ENCODE data around the gene SORCS3.

The SORCS3 gene

DNA sequence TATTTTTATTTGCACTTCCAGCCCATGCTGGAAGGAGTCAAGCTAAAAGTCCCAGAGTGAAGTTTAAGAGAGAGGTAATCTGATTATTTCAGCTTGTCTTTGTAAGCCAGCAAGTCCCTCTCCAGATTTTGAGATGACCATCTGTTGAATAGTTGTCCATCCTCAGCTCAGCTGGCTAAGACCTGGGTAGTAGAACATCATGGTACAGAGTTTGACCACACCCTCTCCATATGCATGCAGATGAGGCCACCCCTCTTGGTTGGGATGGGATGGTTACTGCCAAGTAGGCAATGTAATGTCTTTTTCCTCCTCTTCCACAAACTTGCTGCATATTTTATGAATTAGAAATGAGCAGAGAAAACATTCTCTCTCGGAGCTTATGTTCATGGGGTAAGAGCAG is 639.8 kb downstream of the SORCS3 start:
- Histone ChIP-seq H3K4me2 (ENCODE audit: low read length) (no peak overlapping the region), H2BK120ac (ENCODE audit: low read depth, low read length) (no peak overlapping the region), H3K36me3 (ENCODE audit: control insufficient read depth, insufficient read depth, low read length) (no peaks in the 10 kb centered on the region), H2BK15ac (replicated peaks; ENCODE audit: low read depth) (no peak overlapping the region), H3K27me3 (ENCODE audit: insufficient read depth, low read length, poor library complexity) (no peaks in the 10 kb centered on the region), H3K18ac (ENCODE audit: low read length) (no peak overlapping the region), H4K8ac (ENCODE audit: low read depth, low read length) (no peak overlapping the region), H4K5ac (ENCODE audit: low read length) (no peak overlapping the region), H3K23ac (ENCODE audit: low read length) (no peak overlapping the region), H3K4me3 (ENCODE audit: low read length) (no peak overlapping the region), H3K4ac (ENCODE audit: low read depth, low read length) (no peak overlapping the region), H3K9ac (ENCODE audit: low read length) (no peak overlapping the region), H2BK5ac (ENCODE audit: low read length) (no peak overlapping the region), H3K27ac (ENCODE audit: low read depth, low read length) (no peak overlapping the region), H3K4me1 (ENCODE audit: control insufficient read depth, low read depth, low read length) (no peaks in the 10 kb centered on the region), H2AK5ac (ENCODE audit: low read length) (no peak overlapping the region), H3K79me1 (ENCODE audit: low read length) (no peaks in the 10 kb centered on the region), H3K56ac (ENCODE audit: low read length) (no peak overlapping the region), H3K79me2 (ENCODE audit: control insufficient read depth, insufficient read depth, low read length) (no peaks in the 10 kb centered on the region)
- WGBS (ENCODE audit: extremely low coverage, insufficient coverage, low lambda C conversion rate), result no CpG with 5 or more reads among the region's 1 CpG
- DNase-seq, result no peak

DNA sequence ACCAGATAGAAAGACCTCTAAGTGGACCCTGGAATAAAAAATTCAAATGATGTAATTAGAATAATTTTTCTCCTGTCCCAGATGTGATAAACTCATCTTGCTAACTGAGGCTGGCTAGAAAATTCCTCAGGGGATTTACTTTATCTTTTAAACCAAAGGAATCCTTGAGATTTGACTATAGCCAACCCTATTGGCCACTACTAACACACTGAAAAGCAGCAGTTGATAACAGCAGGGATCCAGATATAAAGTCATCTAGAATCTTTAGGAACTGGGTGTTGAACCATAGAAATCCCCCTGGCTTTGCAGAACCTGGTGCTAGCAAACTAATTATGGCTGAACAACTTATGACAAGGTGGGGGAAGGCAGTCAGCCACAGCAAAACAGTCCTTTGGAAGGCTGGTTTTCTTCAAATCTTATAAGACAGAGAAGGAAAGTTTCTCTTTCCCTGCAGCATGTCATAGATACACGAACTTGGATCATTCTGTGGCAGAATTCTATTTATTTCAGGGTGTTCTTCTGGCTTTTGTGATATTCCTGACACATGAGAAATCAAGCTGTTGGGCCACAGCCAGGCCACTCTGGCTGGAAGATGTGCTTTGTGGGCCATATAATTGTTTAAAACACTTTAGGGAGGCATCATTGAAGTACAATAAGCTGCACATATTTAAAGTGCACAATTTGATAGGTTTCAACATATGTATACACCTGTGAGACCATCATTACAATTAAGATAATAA is 643.6 kb downstream of the SORCS3 start:
- H3K9ac ChIP-seq (ENCODE audit: low read length), result no peak overlapping the region
- H3K23ac ChIP-seq (ENCODE audit: low read length), result no peak overlapping the region
- DNase-seq, result peak; percentile 47
- no peak overlapping the region for H3K18ac ChIP-seq (ENCODE audit: low read length)
- no peak overlapping the region for H4K8ac ChIP-seq (ENCODE audit: low read depth, low read length)
- no peak overlapping the region for H3K56ac ChIP-seq (ENCODE audit: low read length)
- no CpG with 5 or more reads among the region's 1 CpG for WGBS (ENCODE audit: extremely low coverage, insufficient coverage, low lambda C conversion rate)
- no peaks in the 10 kb centered on the region for H3K4me1 ChIP-seq (ENCODE audit: control insufficient read depth, low read depth, low read length)
- H2AK5ac ChIP-seq (ENCODE audit: low read length), result no peak overlapping the region
- no peaks in the 10 kb centered on the region for H3K79me1 ChIP-seq (ENCODE audit: low read length)
- no peak overlapping the region for H4K5ac ChIP-seq (ENCODE audit: low read length)
- no peak overlapping the region for H2BK15ac ChIP-seq (replicated peaks; ENCODE audit: low read depth)
- H2BK5ac ChIP-seq (ENCODE audit: low read length), result no peak overlapping the region
- H3K4ac ChIP-seq (ENCODE audit: low read depth, low read length), result no peak overlapping the region
- H2BK120ac ChIP-seq (ENCODE audit: low read depth, low read length), result no peak overlapping the region
- no peak overlapping the region for H3K27ac ChIP-seq (ENCODE audit: low read depth, low read length)
- H3K4me2 ChIP-seq (ENCODE audit: low read length), result no peak overlapping the region
- no peaks in the 10 kb centered on the region for H3K79me2 ChIP-seq (ENCODE audit: control insufficient read depth, insufficient read depth, low read length)
- H3K36me3 ChIP-seq (ENCODE audit: control insufficient read depth, insufficient read depth, low read length), result no peaks in the 10 kb centered on the region
- peaks cover 2% of the 10 kb centered on the region for H3K27me3 ChIP-seq (ENCODE audit: insufficient read depth, low read length, poor library complexity)
- no peak overlapping the region for H3K4me3 ChIP-seq (ENCODE audit: low read length)

DNA sequence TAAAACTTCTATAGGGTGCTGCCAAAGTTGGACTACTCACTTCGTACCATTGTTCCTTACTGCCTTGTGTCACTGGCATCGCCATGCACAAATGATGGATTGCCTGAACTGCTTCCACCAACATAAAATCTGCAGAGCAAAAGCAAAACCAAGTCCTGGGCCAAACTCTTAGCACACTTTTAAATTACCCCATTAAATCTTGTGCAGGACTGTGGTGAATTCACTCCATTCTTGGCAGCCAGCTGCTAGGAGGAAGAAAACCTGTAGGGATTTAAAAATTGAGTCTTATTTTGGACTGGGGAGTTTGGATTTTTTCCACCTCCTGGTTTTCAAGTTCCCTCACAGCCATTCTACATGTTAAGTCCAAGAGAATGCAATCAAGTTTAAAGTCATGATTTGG is 646.9 kb downstream of the SORCS3 start:
- no peak overlapping the region for H3K18ac ChIP-seq (ENCODE audit: low read length)
- H3K4me2 ChIP-seq (ENCODE audit: low read length), result no peak overlapping the region
- H4K5ac ChIP-seq (ENCODE audit: low read length), result no peak overlapping the region
- no peak overlapping the region for H2AK5ac ChIP-seq (ENCODE audit: low read length)
- H3K9ac ChIP-seq (ENCODE audit: low read length), result no peak overlapping the region
- peaks cover 2% of the 10 kb centered on the region for H3K27me3 ChIP-seq (ENCODE audit: insufficient read depth, low read length, poor library complexity)
- H3K4me1 ChIP-seq (ENCODE audit: control insufficient read depth, low read depth, low read length), result no peaks in the 10 kb centered on the region
- H3K23ac ChIP-seq (ENCODE audit: low read length), result no peak overlapping the region
- no peak overlapping the region for H3K56ac ChIP-seq (ENCODE audit: low read length)
- no peaks in the 10 kb centered on the region for H3K79me2 ChIP-seq (ENCODE audit: control insufficient read depth, insufficient read depth, low read length)
- no peaks in the 10 kb centered on the region for H3K36me3 ChIP-seq (ENCODE audit: control insufficient read depth, insufficient read depth, low read length)
- H2BK120ac ChIP-seq (ENCODE audit: low read depth, low read length), result no peak overlapping the region
- DNase-seq, result no peak
- no peak overlapping the region for H3K27ac ChIP-seq (ENCODE audit: low read depth, low read length)
- WGBS (ENCODE audit: extremely low coverage, insufficient coverage, low lambda C conversion rate), result no CpG with 5 or more reads among the region's 2 CpGs
- no peak overlapping the region for H2BK5ac ChIP-seq (ENCODE audit: low read length)
- H3K4ac ChIP-seq (ENCODE audit: low read depth, low read length), result no peak overlapping the region
- no peak overlapping the region for H2BK15ac ChIP-seq (replicated peaks; ENCODE audit: low read depth)
- no peak overlapping the region for H3K4me3 ChIP-seq (ENCODE audit: low read length)
- H4K8ac ChIP-seq (ENCODE audit: low read depth, low read length), result no peak overlapping the region
- no peaks in the 10 kb centered on the region for H3K79me1 ChIP-seq (ENCODE audit: low read length)

DNA sequence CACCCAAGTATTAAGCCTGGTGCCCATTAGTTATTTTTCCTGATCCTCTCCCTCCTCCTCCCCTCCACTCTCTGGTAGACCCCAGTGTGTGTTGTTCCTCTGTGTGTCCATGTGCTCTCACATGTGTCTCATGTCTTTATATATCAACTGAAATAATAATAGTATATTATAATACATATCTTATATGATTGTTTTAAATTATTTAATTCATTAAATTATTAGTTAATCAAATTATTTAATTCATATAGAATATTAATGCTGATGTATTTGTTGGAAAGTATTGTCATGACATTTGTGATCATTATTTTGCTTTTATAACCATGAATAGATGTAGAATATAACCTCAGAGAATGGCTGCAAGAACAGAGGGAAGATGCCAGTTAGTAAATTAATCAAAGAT is 647.5 kb downstream of the SORCS3 start:
- no peak overlapping the region for H3K27ac ChIP-seq (ENCODE audit: low read depth, low read length)
- no peak for DNase-seq
- H2AK5ac ChIP-seq (ENCODE audit: low read length), result no peak overlapping the region
- no peak overlapping the region for H2BK5ac ChIP-seq (ENCODE audit: low read length)
- no peak overlapping the region for H2BK120ac ChIP-seq (ENCODE audit: low read depth, low read length)
- no peak overlapping the region for H3K56ac ChIP-seq (ENCODE audit: low read length)
- peaks cover 2% of the 10 kb centered on the region for H3K27me3 ChIP-seq (ENCODE audit: insufficient read depth, low read length, poor library complexity)
- H3K79me1 ChIP-seq (ENCODE audit: low read length), result no peaks in the 10 kb centered on the region
- no peak overlapping the region for H3K18ac ChIP-seq (ENCODE audit: low read length)
- H4K5ac ChIP-seq (ENCODE audit: low read length), result no peak overlapping the region
- H3K23ac ChIP-seq (ENCODE audit: low read length), result no peak overlapping the region
- H3K36me3 ChIP-seq (ENCODE audit: control insufficient read depth, insufficient read depth, low read length), result no peaks in the 10 kb centered on the region
- no peak overlapping the region for H3K9ac ChIP-seq (ENCODE audit: low read length)
- H3K4me1 ChIP-seq (ENCODE audit: control insufficient read depth, low read depth, low read length), result no peaks in the 10 kb centered on the region
- H3K4me2 ChIP-seq (ENCODE audit: low read length), result no peak overlapping the region
- no peak overlapping the region for H4K8ac ChIP-seq (ENCODE audit: low read depth, low read length)
- H2BK15ac ChIP-seq (replicated peaks; ENCODE audit: low read depth), result no peak overlapping the region
- no peak overlapping the region for H3K4ac ChIP-seq (ENCODE audit: low read depth, low read length)
- no peak overlapping the region for H3K4me3 ChIP-seq (ENCODE audit: low read length)
- no peaks in the 10 kb centered on the region for H3K79me2 ChIP-seq (ENCODE audit: control insufficient read depth, insufficient read depth, low read length)

DNA sequence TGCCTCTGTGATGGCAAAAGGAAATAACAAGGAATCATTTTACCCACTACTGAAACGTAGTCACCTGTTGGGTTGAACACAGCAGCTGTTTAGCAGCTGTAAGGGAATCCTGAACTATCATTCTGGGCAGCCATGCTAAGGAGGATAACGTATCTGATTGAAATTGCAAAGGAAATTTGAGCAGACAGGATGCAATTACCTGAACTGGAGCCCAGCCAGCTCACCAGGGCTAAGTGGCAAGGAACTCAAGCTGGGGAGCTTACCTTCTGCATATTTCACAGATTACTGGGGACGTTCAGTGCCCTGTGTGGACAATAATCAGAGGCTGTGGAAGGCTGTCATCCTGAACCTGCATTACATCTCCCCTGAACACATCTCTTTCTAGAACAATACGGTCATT is 650.5 kb downstream of the SORCS3 start:
- no CpG with 5 or more reads among the region's 4 CpGs for WGBS (ENCODE audit: extremely low coverage, insufficient coverage, low lambda C conversion rate)
- DNase-seq, result no peak
- H3K23ac ChIP-seq (ENCODE audit: low read length), result no peak overlapping the region

DNA sequence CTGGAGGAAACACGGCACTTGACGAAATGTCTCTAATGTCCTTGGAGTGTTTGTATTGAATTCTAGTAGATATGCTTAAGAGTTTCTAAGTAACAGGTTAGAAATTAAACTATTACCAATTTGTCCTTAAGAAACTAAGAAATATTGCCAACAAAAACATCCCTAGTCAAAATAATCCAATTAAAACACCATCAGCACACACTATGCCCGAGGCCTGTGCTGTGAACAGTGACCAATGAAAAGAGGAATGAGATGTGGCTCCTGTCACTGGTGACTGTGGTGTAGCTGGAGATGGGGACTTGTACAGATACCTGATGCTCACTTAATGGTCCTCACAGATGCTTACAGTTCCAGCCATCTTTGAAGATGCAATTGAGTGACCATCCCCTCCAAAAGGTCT is 651.1 kb downstream of the SORCS3 start:
- Histone ChIP-seq H2BK120ac (ENCODE audit: low read depth, low read length) (no peak overlapping the region), H2BK15ac (replicated peaks; ENCODE audit: low read depth) (no peak overlapping the region), H4K8ac (ENCODE audit: low read depth, low read length) (no peak overlapping the region), H3K79me2 (ENCODE audit: control insufficient read depth, insufficient read depth, low read length) (no peaks in the 10 kb centered on the region), H3K36me3 (ENCODE audit: control insufficient read depth, insufficient read depth, low read length) (no peaks in the 10 kb centered on the region), H3K23ac (ENCODE audit: low read length) (no peak overlapping the region), H3K18ac (ENCODE audit: low read length) (no peak overlapping the region), H3K4me3 (ENCODE audit: low read length) (no peak overlapping the region), H3K9ac (ENCODE audit: low read length) (no peak overlapping the region), H3K27me3 (ENCODE audit: insufficient read depth, low read length, poor library complexity) (peaks cover 2% of the 10 kb centered on the region), H3K27ac (ENCODE audit: low read depth, low read length) (no peak overlapping the region), H4K5ac (ENCODE audit: low read length) (no peak overlapping the region), H2BK5ac (ENCODE audit: low read length) (no peak overlapping the region), H3K4me2 (ENCODE audit: low read length) (no peak overlapping the region), H2AK5ac (ENCODE audit: low read length) (no peak overlapping the region), H3K79me1 (ENCODE audit: low read length) (no peaks in the 10 kb centered on the region), H3K56ac (ENCODE audit: low read length) (no peak overlapping the region), H3K4ac (ENCODE audit: low read depth, low read length) (no peak overlapping the region), H3K4me1 (ENCODE audit: control insufficient read depth, low read depth, low read length) (no peaks in the 10 kb centered on the region)
- no CpG with 5 or more reads among the region's 3 CpGs for WGBS (ENCODE audit: extremely low coverage, insufficient coverage, low lambda C conversion rate)
- DNase-seq, result no peak

More for the DNA sequence above, 650.5 kb downstream of the SORCS3 start:
- Histone ChIP-seq H4K8ac (ENCODE audit: low read depth, low read length) (no peak overlapping the region), H3K4me2 (ENCODE audit: low read length) (no peak overlapping the region), H3K27ac (ENCODE audit: low read depth, low read length) (no peak overlapping the region), H3K9ac (ENCODE audit: low read length) (no peak overlapping the region), H3K4me3 (ENCODE audit: low read length) (no peak overlapping the region), H3K27me3 (ENCODE audit: insufficient read depth, low read length, poor library complexity) (peaks cover 2% of the 10 kb centered on the region), H3K79me2 (ENCODE audit: control insufficient read depth, insufficient read depth, low read length) (no peaks in the 10 kb centered on the region), H4K5ac (ENCODE audit: low read length) (no peak overlapping the region), H2BK15ac (replicated peaks; ENCODE audit: low read depth) (no peak overlapping the region), H3K4me1 (ENCODE audit: control insufficient read depth, low read depth, low read length) (no peaks in the 10 kb centered on the region), H2BK120ac (ENCODE audit: low read depth, low read length) (no peak overlapping the region), H3K36me3 (ENCODE audit: control insufficient read depth, insufficient read depth, low read length) (no peaks in the 10 kb centered on the region), H3K56ac (ENCODE audit: low read length) (no peak overlapping the region), H3K79me1 (ENCODE audit: low read length) (no peaks in the 10 kb centered on the region), H2AK5ac (ENCODE audit: low read length) (no peak overlapping the region), H3K18ac (ENCODE audit: low read length) (no peak overlapping the region), H3K4ac (ENCODE audit: low read depth, low read length) (no peak overlapping the region), H2BK5ac (ENCODE audit: low read length) (no peak overlapping the region)

Data from mesendoderm (in vitro differentiated cells).